ENCODE measurements around the gene MYBL2. TPM values are rescaled to one million over a fixed set of nuclear protein-coding genes. Genes with fewer than 3 reads are reported as not detected.
"Not testable (repeated sequence)": the region's sequence is repeated elsewhere in the genome, so short reads cannot be mapped to it uniquely, and the experiment has no call there.

Gene MYBL2
- total RNA-seq, 2 experiments from 2014 or later, result 80.3 to 81.3 TPM

GRCh38 chr20:43746344-43747137, 79.6 kb downstream of the MYBL2 start:
- peaks cover 26% of the 10 kb centered on the region for H3K4me1 Mint-ChIP-seq (ENCODE audit: low read depth)
- no peak overlapping the region for H3K4me3 Mint-ChIP-seq
- H3K36me3 Mint-ChIP-seq, result no peaks in the 10 kb centered on the region
- H3K9me3 Mint-ChIP-seq, result peaks cover 3% of the 10 kb centered on the region
- DNase-seq, result no peak
- peaks cover 8% of the 10 kb centered on the region for H3K27me3 Mint-ChIP-seq
- ChIA-PET CTCF (interaction anchor here (1.9 kb wide), 1 partner anchor 334 kb away, joined by 7 read pairs; no protein-coding TSS in a partner anchor), POLR2A (no interaction called here)
- intact Hi-C loops (cut with micrococcal nuclease), result no loop called here
- H3K27ac Mint-ChIP-seq, result no peak overlapping the region

DNA sequence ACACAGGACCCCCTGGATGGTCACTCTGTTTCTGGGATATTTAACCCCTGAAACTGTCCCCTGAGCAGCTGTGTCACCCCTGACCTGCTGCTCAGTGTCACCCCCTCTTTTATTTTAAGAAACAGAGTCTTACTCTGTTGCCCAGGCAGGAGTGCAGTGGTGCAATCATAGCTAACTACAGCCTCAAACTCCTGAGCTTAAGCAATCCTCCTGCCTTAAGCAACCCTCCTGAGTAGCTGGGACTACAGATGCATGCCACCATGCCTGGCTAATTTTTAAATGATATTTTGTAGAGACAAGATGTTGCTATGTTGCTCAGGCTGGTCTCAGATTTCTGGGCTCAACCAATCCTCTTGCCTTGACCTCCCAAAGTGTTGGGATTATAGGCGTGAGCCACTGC, 81.4 kb downstream of the MYBL2 start:
- ChIA-PET CTCF (interaction anchor here (0.9 to 5.5 kb wide), 6 partner anchors 16 to 332 kb away, joined by 3 to 109 read pairs (median 8); no protein-coding TSS in a partner anchor), POLR2A (no interaction called here)
- Mint-ChIP-seq H3K4me1 (ENCODE audit: low read depth) (peaks cover 42% of the 10 kb centered on the region), H3K27me3 (peaks cover 8% of the 10 kb centered on the region), H3K4me3 (no peak overlapping the region), H3K36me3 (no peaks in the 10 kb centered on the region), H3K27ac (no peak overlapping the region), H3K9me3 (peaks cover 3% of the 10 kb centered on the region)
- intact Hi-C loops (cut with micrococcal nuclease), result no loop called here
- no peak for DNase-seq

- CTCF ChIA-PET, result interaction anchor here (0.6 to 5.5 kb wide), 38 partner anchors 10 to 440 kb away, joined by 3 to 109 read pairs (median 4); no protein-coding TSS in a partner anchor
- no peak overlapping the region for H3K4me3 Mint-ChIP-seq
- H3K4me1 Mint-ChIP-seq (ENCODE audit: low read depth), result peaks cover 42% of the 10 kb centered on the region
- peak; percentile 88 for DNase-seq
- peak overlapping the region; percentile 55 for H3K27ac Mint-ChIP-seq
- POLR2A ChIA-PET, result interaction anchor here (1.2 kb wide), 1 partner anchor 331 kb away, joined by 4 read pairs; no protein-coding TSS in a partner anchor
- peaks cover 7% of the 10 kb centered on the region for H3K9me3 Mint-ChIP-seq
- peaks cover 18% of the 10 kb centered on the region for H3K27me3 Mint-ChIP-seq
- H3K36me3 Mint-ChIP-seq, result peaks cover 5% of the 10 kb centered on the region
- intact Hi-C loops (cut with micrococcal nuclease), result loop anchor here (2.0 to 10.0 kb wide), 3 partner anchors 13 to 445 kb away; partner anchors contain the start of gene TOX2
Measured at GRCh38 chr20:43749734-43750294, 82.9 kb downstream of the MYBL2 start.

DNA sequence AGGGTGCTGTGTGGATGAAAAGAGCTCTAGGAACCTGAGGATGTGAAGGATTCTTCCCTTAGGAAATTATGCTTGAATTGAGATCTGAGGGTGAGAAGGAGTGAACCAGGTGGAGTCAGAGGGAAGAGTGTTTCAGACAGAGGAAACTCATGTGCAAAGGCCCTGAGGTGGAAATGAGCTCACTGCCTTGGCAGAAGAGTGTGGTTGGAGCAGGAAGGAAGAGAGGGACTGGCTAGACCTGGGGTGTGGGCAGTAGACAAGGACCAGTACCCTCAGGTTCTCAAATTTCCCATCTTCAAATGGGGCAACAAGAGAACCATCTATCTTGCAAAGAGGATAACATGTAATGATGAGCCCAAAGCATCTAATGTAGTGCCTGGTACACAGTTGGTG, 83.9 kb downstream of the MYBL2 start:
- Mint-ChIP-seq H3K4me1 (ENCODE audit: low read depth) (peaks cover 42% of the 10 kb centered on the region), H3K36me3 (peaks cover 5% of the 10 kb centered on the region), H3K27ac (peak overlapping the region; percentile 90), H3K27me3 (peaks cover 20% of the 10 kb centered on the region), H3K4me3 (no peak overlapping the region), H3K9me3 (peaks cover 7% of the 10 kb centered on the region)
- intact Hi-C loops (cut with micrococcal nuclease), result loop anchor here (1.0 to 10.0 kb wide), 12 partner anchors 14 to 444 kb away; partner anchors contain the start of gene TOX2
- no peak for DNase-seq
- ChIA-PET CTCF (interaction anchor here (0.8 to 5.5 kb wide), 26 partner anchors 12 to 439 kb away, joined by 3 to 109 read pairs (median 5); no protein-coding TSS in a partner anchor), POLR2A (interaction anchor here (0.8 to 1.9 kb wide), 12 partner anchors 14 to 330 kb away, joined by 3 to 10 read pairs (median 4); partner anchors contain the start of gene SRSF6)

- Mint-ChIP-seq H3K27ac (peak overlapping the region; percentile 90), H3K4me1 (ENCODE audit: low read depth) (peaks cover 41% of the 10 kb centered on the region), H3K4me3 (peak overlapping the region; percentile 4), H3K9me3 (peaks cover 7% of the 10 kb centered on the region), H3K27me3 (peaks cover 17% of the 10 kb centered on the region), H3K36me3 (peaks cover 5% of the 10 kb centered on the region)
- intact Hi-C loops (cut with micrococcal nuclease), result loop anchor here (1.0 to 10.0 kb wide), 12 partner anchors 15 to 443 kb away; partner anchors contain the start of gene TOX2
- DNase-seq, result peak; percentile 84
- CTCF ChIA-PET, result interaction anchor here (0.8 to 5.5 kb wide), 24 partner anchors 11 to 439 kb away, joined by 3 to 109 read pairs (median 5); no protein-coding TSS in a partner anchor
- POLR2A ChIA-PET, result interaction anchor here (0.8 to 1.9 kb wide), 12 partner anchors 15 to 329 kb away, joined by 3 to 10 read pairs (median 4); partner anchors contain the start of gene SRSF6
Measured at GRCh38 chr20:43751167-43752050, 84.5 kb downstream of the MYBL2 start.

DNA sequence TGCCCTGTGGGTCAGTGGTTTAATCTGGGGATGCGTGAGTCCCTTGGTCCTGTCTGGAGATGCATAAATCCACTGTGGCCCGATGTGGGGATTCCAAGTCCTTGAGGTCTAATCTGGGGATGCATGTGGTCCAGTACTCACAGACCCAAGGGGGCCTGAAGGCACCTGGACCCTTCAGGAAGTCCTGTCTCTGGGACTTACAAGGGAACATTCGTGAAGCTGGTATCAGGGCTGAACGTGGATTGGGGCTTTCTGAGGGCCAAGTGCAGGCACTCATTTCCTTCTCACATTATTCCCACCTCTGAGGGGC, 85.1 kb downstream of the MYBL2 start:
- H3K27me3 Mint-ChIP-seq, result peaks cover 15% of the 10 kb centered on the region
- ChIA-PET CTCF (interaction anchor here (1.0 to 5.5 kb wide), 4 partner anchors 41 to 266 kb away, joined by 3 to 65 read pairs (median 14); no protein-coding TSS in a partner anchor), POLR2A (interaction anchor here (1.0 to 1.9 kb wide), 9 partner anchors 15 to 321 kb away, joined by 3 to 10 read pairs (median 5); partner anchors contain the start of gene SRSF6)
- H3K9me3 Mint-ChIP-seq, result peaks cover 7% of the 10 kb centered on the region
- peaks cover 5% of the 10 kb centered on the region for H3K36me3 Mint-ChIP-seq
- intact Hi-C loops (cut with micrococcal nuclease), result loop anchor here (10.0 kb wide), 1 partner anchor 443 kb away; no protein-coding TSS in a partner anchor
- H3K4me3 Mint-ChIP-seq, result no peak overlapping the region
- H3K27ac Mint-ChIP-seq, result peak overlapping the region; percentile 90
- H3K4me1 Mint-ChIP-seq (ENCODE audit: low read depth), result peaks cover 39% of the 10 kb centered on the region
- no peak for DNase-seq

DNA sequence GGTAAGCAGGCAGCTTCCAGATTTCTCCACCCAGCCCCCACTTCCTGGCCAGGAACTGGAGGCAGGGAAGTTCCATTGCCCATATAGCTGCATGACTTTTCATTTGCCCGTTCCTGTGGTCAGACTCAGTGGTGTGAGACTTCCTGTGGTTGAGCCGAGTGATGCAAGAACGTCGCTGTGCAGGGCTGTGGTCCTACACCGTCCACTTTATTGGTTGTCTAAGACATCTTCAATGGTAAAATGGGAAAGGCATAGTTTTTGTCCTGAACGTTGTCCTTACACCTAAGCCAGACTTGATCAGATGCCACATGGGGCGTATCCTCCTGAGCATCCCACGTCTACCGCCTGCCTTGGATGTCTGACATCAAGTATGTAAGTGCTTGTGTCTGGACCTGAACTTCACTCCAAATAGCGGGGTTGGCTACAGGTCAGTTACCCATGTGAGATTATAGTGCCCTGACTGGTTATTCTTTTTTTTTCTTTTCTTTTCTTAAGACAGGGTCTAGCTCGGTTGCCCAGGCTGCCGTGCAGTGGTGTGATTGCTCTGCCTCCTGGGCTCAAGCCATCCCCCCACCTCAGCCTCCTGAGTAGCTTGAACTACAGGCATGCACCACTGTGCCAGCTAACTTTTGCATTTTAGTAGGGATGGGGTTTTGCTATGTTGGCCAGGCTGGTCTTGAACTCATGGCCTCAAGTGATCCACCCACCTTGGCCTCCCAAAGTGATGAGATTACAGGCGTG, 85.8 kb downstream of the MYBL2 start:
- H3K36me3 Mint-ChIP-seq, result peaks cover 5% of the 10 kb centered on the region
- no peak overlapping the region for H3K4me3 Mint-ChIP-seq
- peaks cover 13% of the 10 kb centered on the region for H3K27me3 Mint-ChIP-seq
- H3K27ac Mint-ChIP-seq, result peak overlapping the region; percentile 90
- intact Hi-C loops (cut with micrococcal nuclease), result loop anchor here (10.0 kb wide), 1 partner anchor 442 kb away; no protein-coding TSS in a partner anchor
- POLR2A ChIA-PET, result no interaction called here
- peaks cover 40% of the 10 kb centered on the region for H3K4me1 Mint-ChIP-seq (ENCODE audit: low read depth)
- peaks cover 7% of the 10 kb centered on the region for H3K9me3 Mint-ChIP-seq
- DNase-seq, result peak; percentile 79
- CTCF ChIA-PET, result interaction anchor here (0.6 to 5.5 kb wide), 4 partner anchors 40 to 337 kb away, joined by 3 to 65 read pairs (median 14); no protein-coding TSS in a partner anchor

GRCh38 chr20:43755390-43755789, 88.5 kb downstream of the MYBL2 start:
- intact Hi-C loops (cut with micrococcal nuclease), result loop anchor here (10.0 kb wide), 1 partner anchor 439 kb away; no protein-coding TSS in a partner anchor
- POLR2A ChIA-PET, result no interaction called here
- DNase-seq, result no peak
- CTCF ChIA-PET, result interaction anchor here (1.7 kb wide), 1 partner anchor 15 kb away, joined by 4 read pairs; no protein-coding TSS in a partner anchor
- H3K27me3 Mint-ChIP-seq, result peaks cover 12% of the 10 kb centered on the region
- H3K27ac Mint-ChIP-seq, result no peak overlapping the region
- peaks cover 35% of the 10 kb centered on the region for H3K4me1 Mint-ChIP-seq (ENCODE audit: low read depth)
- peaks cover 7% of the 10 kb centered on the region for H3K9me3 Mint-ChIP-seq
- peaks cover 5% of the 10 kb centered on the region for H3K36me3 Mint-ChIP-seq
- no peak overlapping the region for H3K4me3 Mint-ChIP-seq

GRCh38 chr20:43755851-43756250, 88.9 kb downstream of the MYBL2 start:
- Mint-ChIP-seq H3K9me3 (peaks cover 4% of the 10 kb centered on the region), H3K4me3 (no peak overlapping the region), H3K36me3 (peaks cover 5% of the 10 kb centered on the region), H3K4me1 (ENCODE audit: low read depth) (peaks cover 31% of the 10 kb centered on the region), H3K27me3 (peaks cover 12% of the 10 kb centered on the region), H3K27ac (no peak overlapping the region)
- CTCF ChIA-PET, result interaction anchor here (1.7 kb wide), 1 partner anchor 14 kb away, joined by 4 read pairs; no protein-coding TSS in a partner anchor
- POLR2A ChIA-PET, result no interaction called here
- intact Hi-C loops (cut with micrococcal nuclease), result loop anchor here (10.0 kb wide), 1 partner anchor 439 kb away; no protein-coding TSS in a partner anchor
- no peak for DNase-seq

DNA sequence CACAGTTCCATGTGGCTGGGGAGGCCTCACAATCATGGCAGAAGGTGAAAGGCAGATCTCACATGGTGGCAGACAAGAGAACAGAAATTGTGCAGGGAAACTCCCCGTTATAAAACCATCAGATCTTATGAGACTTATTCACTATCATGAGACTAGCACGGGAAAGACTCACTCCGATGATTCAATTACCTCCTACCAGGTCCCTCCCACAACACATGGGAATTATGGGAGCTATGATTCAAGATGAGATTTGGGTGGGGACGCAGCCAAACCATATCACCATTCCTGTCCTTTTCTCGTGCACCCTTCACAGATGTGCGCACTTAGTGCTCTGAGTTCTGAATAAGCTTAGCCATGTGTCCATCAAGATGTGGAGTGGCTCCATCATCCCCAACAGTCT, 91.0 kb downstream of the MYBL2 start:
- intact Hi-C loops (cut with micrococcal nuclease), result loop anchor here (10.0 kb wide), 1 partner anchor 437 kb away; no protein-coding TSS in a partner anchor
- peaks cover 12% of the 10 kb centered on the region for H3K27me3 Mint-ChIP-seq
- CTCF ChIA-PET, H3K36me3 Mint-ChIP-seq, H3K4me3 Mint-ChIP-seq, H3K27ac Mint-ChIP-seq, POLR2A ChIA-PET, H3K9me3 Mint-ChIP-seq: not testable (repeated sequence)
- H3K4me1 Mint-ChIP-seq (ENCODE audit: low read depth), result peaks cover 10% of the 10 kb centered on the region
- DNase-seq, result peak; percentile 31

Measured in activated CD4-positive, alpha-beta memory T cell treated with anti-CD3 and anti-CD28 coated beads for 36 hours (primary cell).